Measurements from ENCODE around the gene IGSF21. TPM values are rescaled to one million over a fixed set of nuclear protein-coding genes. Genes with fewer than 3 reads are reported as not detected.
"Not testable (repeated sequence)": the region's sequence is repeated elsewhere in the genome, so short reads cannot be mapped to it uniquely, and the experiment has no call there.

IGSF21 gene
- total RNA-seq, 4 donors from 2014 or later: 0.26 to 2.7 (median 0.88) TPM; not detected in 1

GRCh38 chr1:18157968-18158367 is 50.4 kb downstream of the IGSF21 start:
- Histone ChIP-seq H3K4me3 (no peak overlapping the region), H3K9me3 (no peaks in the 10 kb centered on the region), H3K36me3 (no peaks in the 10 kb centered on the region), H3K4me1 (no peaks in the 10 kb centered on the region), H3K27ac (no peak overlapping the region), H3K27me3 (peaks cover 0 to 38% (median 0%) of the 10 kb centered on the region in 4 donors)
- no peak for DNase-seq
- intact Hi-C loops (cut with DNase I): no loop called here
- 63 to 74% methylated on average over 2 to 4 of the region's 7 CpGs for WGBS, 2 donors
- no peak for TF ChIP-seq POLR2A (IDR thresholded peaks at IDR 0.05)
- no peak for TF ChIP-seq CTCF (IDR thresholded peaks at IDR 0.05)

GRCh38 chr1:18158714-18159113 is 51.1 kb downstream of the IGSF21 start:
- TF ChIP-seq POLR2A (IDR thresholded peaks at IDR 0.05) (no peak), CTCF (IDR thresholded peaks at IDR 0.05) (no peak)
- intact Hi-C loops (cut with DNase I): no loop called here
- DNase-seq: no peak
- H3K27me3 ChIP-seq: peaks cover 0 to 39% (median 0%) of the 10 kb centered on the region in 4 donors
- H3K4me3 ChIP-seq: no peak overlapping the region
- no peaks in the 10 kb centered on the region for H3K36me3 ChIP-seq
- WGBS, 2 donors: 39 to 69% methylated on average over 4 to 5 of the region's 5 CpGs
- H3K27ac ChIP-seq: no peak overlapping the region
- no peaks in the 10 kb centered on the region for H3K9me3 ChIP-seq
- H3K4me1 ChIP-seq: no peaks in the 10 kb centered on the region

- no peak for DNase-seq
- Histone ChIP-seq H3K4me1 (peaks cover 0 to 6% (median 0%) of the 10 kb centered on the region in 3 donors), H3K27me3 (peaks cover 0 to 34% (median 0%) of the 10 kb centered on the region in 4 donors), H3K9me3 (no peaks in the 10 kb centered on the region), H3K36me3 (no peaks in the 10 kb centered on the region), H3K4me3 (no peak overlapping the region), H3K27ac (peak overlapping the region in 2 of 4 donors; percentile 61 to 68)
- intact Hi-C loops (cut with DNase I): no loop called here
- WGBS, 2 donors: 60 to 69% methylated on average over 6 to 12 of the region's 13 CpGs
- TF ChIP-seq CTCF (IDR thresholded peaks at IDR 0.05) (no peak), POLR2A (IDR thresholded peaks at IDR 0.05) (peak in 1 of 4 donors; percentile 23)
These were observed 52.8 kb downstream of the IGSF21 start for GRCh38 chr1:18160290-18160942.

- TF ChIP-seq POLR2A (IDR thresholded peaks at IDR 0.05) (no peak), CTCF (IDR thresholded peaks at IDR 0.05) (no peak)
- intact Hi-C loops (cut with DNase I): no loop called here
- Histone ChIP-seq H3K36me3 (no peaks in the 10 kb centered on the region), H3K27me3 (peaks cover 0 to 25% (median 0%) of the 10 kb centered on the region in 4 donors), H3K4me3 (no peak overlapping the region), H3K27ac (peak overlapping the region in 1 of 4 donors; percentile 68), H3K9me3 (no peaks in the 10 kb centered on the region), H3K4me1 (peaks cover 0 to 14% (median 0%) of the 10 kb centered on the region in 3 donors)
- 45 to 61% methylated on average over 6 of the region's 6 CpGs for WGBS, 2 donors
- no peak for DNase-seq
These were observed 54.1 kb downstream of the IGSF21 start for GRCh38 chr1:18161690-18162089.

- H3K27ac ChIP-seq: peak overlapping the region; percentile 5 to 60 (median 32)
- H3K36me3 ChIP-seq; H3K9me3 ChIP-seq; DNase-seq; H3K4me3 ChIP-seq; intact Hi-C loops (cut with DNase I): not testable (repeated sequence)
- WGBS, 2 donors: 0 to 7% methylated on average over 2 of the region's 2 CpGs
- H3K27me3 ChIP-seq: peaks cover 0 to 39% (median 0%) of the 10 kb centered on the region in 4 donors
- H3K4me1 ChIP-seq: peaks cover 0 to 14% (median 0%) of the 10 kb centered on the region in 3 donors
These were observed 58.0 kb downstream of the IGSF21 start for GRCh38 chr1:18165640-18166039.
